HG03103 (cell line): ENCODE measurements around the gene SLC26A4.

Experiments
- ATAC-seq: cut with Tn5 transposase; IDR thresholded peaks from one replicate; pipeline ENCODE4 v1.9.1; 2021; ENCODE audit warnings: low read depth; ENCODE audit not compliant: unreplicated experiment

SLC26A4 gene

GRCh38 chr7:107742678-107743566, 82.3 kb downstream of the SLC26A4 start:
- ATAC-seq = peak; percentile 29

DNA sequence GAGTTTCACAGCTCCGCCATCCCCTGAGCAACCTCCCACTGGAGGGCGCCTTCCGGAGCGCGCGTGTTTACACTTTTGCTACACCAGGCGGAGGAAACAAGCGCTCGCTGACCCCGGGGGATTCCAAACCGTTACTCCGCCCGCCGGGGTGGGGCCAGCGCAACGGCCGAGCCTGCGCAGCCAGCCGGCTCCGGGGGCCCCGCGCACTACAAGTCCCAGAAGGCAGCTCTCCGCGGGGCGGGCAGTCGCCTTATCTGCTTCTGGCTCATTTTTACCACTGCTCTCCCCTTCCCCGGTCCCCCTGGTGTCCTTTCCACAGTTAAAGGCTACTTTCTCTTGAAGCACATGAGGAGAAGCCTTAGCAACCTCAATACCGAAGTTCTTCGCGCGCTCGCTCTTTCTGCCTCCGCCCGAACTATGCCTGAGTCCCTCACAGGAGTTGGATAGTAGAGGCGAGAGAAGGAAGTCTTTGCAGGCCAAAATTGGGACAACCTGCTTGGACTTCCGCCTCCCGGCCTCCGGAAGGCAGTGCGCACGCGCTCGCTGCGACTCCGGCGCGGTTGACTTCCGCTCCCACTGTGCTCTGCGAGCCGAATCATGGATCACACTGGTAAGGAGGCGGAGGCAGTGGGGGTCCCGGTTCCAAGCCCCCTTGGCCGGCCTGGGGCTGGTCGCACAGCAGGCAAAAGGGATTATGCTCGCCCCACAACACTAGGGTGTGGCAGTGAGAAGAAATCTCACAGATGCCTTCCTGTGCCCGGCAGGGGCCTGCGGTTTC, 83.1 kb downstream of the SLC26A4 start, which contains the start of gene CBLL1:
TSS of gene CBLL1 (plus strand) at position 576 of the 778 bp plus-strand sequence. CDS start at position 598, 22 bp downstream.
- peak; percentile 88 for ATAC-seq

DNA sequence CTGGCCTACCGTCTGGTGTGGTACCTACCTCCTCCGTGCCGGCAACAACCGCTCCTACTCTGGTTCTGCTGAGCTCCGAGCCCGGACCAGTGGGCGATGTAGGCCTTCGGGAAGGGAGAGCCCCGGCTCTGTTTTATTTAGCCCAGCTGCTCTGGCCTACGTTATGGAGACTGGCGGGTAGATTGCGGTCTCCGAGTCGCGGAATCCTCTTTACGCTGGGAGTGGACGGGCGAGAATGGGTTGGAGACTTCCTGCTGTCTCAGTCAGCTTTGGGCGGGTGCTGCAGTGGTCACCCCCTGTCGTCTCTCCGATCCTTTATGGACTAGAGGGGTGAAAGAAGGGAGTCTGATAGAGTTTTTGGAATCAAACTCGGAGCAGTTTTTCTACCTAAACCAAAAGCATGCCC, 83.7 kb downstream of the SLC26A4 start:
- ATAC-seq = peak; percentile 30

DNA sequence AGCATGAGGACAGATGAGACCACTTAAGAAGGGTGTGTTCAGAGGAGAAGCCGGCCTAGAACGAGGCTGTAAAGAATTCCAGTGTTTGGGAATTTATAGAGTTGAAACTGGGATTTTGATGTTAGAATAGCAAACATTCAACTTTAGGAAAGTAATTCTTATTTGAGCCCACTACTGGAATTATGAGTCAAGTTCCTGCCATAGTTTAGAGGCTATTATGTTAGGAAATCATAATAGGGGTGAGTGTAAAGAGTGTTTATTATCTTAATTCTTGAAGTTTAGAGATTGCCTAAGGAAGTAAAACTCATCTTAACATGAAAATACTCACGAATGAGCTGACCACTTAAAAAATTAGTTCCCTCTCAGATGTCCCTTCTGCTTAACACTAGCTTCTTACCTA, 85.4 kb downstream of the SLC26A4 start:
- ATAC-seq = no peak

DNA sequence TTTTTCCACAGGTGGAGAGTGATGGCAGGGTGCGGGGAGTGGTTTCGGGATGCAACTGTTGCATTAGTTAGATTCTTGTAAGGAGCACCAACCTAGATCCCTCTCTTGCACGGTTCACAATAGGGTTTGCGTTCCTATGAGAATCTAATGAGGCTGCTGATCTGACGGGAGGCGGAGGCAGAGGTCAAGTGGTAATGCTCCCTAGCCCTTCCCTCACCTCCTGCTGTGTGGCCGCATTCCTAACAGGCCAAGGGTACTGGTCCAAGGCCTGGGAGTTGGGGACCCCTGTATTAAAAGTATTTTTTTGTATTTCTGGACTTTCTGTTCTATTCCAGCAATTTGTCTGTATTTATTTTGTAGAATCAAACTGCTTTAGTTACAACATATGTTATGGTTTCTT, 90.5 kb downstream of the SLC26A4 start:
- no peak for ATAC-seq

- no peak for ATAC-seq
These were observed 94.0 kb downstream of the SLC26A4 start for GRCh38 chr7:107754642-107755041.

GRCh38 chr7:107758667-107759066, 98.0 kb downstream of the SLC26A4 start:
- no peak for ATAC-seq

- no peak for ATAC-seq
These were observed 106.8 kb downstream of the SLC26A4 start for GRCh38 chr7:107767391-107767790.
